GM21576 (cell line): Measurements from ENCODE around the gene OXSR1.
"Not testable (repeated sequence)": the region's sequence is repeated elsewhere in the genome, so short reads cannot be mapped to it uniquely, and the experiment has no call there.

Experiments
- ATAC-seq: cut with Tn5 transposase; IDR thresholded peaks from one replicate; pipeline ENCODE4 v1.9.1; 2021; ENCODE audit warnings: mild to moderate bottlenecking, moderate library complexity; ENCODE audit not compliant: unreplicated experiment

OXSR1 gene

DNA sequence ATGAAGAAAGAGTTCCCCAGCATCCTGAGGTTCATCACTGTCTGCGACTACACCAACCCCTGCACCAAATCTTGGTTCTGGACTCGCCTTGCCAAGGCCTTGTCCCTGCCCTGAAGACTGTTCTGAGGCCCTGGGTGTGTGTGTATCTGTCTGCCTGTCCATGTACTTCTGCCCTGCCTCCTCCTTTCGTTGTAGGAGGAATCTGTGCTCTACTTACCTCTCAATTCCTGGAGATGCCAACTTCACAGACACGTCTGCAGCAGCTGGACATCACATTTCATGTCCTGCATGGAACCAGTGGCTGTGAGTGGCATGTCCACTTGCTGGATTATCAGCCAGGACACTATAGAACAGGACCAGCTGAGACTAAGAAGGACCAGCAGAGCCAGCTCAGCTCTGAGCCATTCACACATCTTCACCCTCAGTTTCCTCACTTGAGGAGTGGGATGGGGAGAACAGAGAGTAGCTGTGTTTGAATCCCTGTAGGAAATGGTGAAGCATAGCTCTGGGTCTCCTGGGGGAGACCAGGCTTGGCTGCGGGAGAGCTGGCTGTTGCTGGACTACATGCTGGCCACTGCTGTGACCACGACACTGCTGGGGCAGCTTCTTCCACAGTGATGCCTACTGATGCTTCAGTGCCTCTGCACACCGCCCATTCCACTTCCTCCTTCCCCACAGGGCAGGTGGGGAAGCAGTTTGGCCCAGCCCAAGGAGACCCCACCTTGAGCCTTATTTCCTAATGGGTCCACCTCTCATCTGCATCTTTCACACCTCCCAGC lies 24.0 kb upstream of the OXSR1 start:
- ATAC-seq: no peak

DNA sequence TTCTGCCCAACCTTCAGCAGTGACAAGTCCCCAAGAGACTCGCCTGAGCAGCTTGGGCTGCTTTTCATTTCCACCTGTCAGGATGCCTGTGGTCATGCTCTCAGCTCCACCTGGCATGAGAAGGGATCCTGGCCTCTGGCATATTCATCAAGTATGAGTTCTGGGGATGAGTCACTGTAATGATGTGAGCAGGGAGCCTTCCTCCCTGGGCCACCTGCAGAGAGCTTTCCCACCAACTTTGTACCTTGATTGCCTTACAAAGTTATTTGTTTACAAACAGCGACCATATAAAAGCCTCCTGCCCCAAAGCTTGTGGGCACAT lies 23.4 kb upstream of the OXSR1 start:
- ATAC-seq: no peak

DNA sequence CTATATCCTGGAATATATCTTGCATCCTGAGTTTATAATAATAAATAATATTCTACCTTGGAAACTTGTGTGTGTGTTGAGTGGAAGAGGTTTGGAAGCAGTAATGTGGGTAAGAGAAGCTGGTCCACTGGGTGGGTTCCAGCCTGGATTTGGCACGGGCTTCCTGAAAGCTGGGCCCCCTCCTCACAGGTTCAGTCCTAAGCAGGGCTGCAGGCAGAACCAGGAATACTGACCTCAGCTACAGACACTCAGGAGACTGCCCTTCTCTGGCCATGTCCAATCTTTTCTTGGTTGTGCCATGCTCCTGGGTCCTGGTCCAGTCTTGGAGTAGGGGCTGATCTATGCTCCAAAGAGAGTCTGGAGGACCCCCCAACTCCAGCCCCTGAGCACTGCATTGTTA lies 22.4 kb upstream of the OXSR1 start:
- ATAC-seq: no peak

DNA sequence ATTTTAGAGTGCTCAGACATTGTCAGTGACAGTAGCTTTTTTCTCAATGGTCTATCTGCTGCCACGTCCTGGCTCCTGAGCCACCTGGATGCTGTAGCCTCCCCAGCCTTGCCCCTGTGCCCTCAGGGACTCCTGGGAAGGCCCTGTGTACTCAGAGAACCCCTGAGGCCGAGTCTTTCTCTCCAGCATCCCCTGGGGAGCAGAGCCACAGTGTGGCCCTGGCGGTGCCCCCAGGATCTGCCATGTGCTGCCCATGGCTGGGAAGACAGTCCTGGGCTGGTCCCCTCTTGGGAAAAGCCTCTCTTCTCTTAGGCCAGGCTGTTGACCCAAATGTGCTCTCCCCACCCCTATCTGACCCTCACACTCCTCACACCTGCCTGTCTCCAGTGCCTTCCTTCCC lies 21.8 kb upstream of the OXSR1 start:
- ATAC-seq: no peak

DNA sequence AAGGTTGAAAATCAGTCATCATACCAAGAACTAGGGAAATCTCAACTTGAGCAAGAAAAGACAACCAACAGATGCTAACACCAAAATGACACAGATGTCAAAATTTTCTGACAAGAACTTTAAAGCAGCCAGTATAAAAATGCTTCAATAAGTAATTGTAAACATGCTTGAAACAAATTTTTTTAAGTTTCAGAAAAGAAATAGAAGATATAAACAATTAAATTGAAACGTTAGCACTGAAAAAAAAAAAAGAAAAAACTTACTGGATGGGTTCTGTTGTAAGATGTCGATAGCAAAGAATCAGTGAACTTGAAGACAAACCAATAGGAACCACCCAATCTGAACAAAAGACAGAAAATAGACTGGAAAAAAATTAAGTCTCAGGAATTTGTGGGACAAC lies 18.8 kb upstream of the OXSR1 start:
- no peak for ATAC-seq

DNA sequence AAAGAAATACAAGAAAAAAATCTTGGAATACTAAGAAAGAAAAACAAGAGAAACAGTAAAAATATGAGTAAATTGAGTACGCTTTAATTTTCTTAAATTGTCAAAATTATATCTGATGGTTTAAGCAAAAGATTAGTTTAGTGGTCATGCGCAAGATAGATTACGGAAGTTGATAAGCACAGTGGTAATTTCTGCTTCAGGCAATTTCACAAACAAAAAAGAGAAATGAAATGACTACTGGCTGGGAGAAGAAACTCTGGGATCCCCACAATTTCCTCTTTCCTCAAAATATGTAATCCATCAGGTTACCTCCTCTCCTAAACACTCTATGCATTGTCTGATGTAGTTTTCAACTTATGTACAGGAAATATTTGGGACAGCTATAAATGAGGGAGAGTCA lies 17.9 kb upstream of the OXSR1 start:
- no peak for ATAC-seq

DNA sequence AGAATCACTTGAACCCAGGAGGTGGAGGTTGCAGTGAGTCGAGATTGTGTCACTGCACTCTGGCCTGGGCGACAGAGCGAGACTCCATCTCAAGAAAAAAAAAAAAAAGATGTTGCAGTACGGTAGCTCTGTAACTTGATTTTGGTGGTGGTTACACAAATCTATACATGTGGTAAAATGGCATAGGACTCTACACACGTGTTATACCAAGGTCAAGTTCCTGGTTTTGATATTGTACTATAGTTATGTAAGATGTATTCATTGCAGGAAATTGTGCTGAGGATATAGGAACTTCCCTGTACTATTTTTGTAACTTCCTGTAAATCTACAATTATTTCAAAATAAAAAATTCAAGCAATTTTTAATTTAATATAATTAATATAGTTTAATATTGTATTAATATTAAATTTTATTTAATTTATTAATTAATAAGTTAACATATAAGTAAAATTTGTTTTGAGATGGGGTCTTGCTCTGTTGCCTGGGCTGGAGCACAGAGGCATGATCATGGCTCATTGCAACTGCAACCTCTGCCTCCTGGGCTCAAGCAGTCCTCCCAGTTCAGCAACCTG lies 16.9 kb upstream of the OXSR1 start:
- ATAC-seq: no peak

DNA sequence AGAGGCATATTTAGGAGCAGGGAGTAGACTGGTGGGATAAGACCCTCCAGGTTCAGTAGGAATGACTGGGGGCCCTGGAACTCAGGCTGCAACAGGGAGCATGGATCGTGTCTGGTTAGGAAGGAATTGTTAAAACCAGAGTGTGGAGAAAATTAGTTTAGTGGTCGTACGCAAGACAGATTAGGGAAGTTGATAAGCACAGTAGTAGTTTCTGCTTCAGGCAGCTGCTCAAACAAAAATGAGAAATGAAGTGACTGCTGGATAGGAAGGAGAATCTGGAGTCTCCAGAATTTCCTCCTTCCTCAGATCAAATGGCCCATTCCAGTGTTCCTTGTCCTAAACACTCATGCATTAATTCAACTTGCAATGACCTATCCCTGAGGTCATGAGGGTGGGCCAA lies 15.6 kb upstream of the OXSR1 start:
- ATAC-seq: no peak

DNA sequence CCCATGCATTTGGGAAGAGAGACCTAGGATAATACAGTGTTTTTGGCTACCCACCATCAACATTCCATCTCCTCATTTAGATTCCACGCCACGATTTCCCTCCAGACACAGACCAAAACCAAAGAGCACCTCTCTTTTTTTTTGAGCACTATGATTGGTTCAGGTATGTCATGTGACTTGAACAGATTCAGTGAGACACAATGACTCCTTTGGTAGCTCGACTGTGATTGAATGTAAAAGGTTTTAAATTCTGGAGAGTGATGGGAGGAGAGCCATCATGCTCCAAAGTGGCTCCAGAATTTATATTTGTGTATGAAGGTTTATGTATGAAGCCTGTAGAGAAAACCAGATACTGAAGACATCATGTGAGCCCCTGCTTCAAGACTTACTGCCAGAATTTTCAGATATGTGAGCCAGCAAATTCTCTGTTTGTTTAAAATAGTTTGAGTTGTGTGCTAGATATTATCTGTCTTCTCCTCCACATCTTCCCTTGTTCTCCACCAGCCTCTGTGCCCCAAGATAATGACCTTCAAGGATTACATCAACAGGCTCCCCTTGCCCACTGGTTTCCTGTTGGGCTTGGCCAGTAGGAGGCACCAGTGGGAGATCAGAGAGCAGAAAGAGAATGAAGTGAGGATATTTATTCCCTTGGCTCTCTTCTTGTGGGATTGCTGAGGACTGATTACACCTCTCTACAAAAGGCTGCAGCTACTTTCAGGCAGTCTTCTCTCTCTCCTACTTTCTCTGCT lies 14.4 kb upstream of the OXSR1 start:
- ATAC-seq: no peak

DNA sequence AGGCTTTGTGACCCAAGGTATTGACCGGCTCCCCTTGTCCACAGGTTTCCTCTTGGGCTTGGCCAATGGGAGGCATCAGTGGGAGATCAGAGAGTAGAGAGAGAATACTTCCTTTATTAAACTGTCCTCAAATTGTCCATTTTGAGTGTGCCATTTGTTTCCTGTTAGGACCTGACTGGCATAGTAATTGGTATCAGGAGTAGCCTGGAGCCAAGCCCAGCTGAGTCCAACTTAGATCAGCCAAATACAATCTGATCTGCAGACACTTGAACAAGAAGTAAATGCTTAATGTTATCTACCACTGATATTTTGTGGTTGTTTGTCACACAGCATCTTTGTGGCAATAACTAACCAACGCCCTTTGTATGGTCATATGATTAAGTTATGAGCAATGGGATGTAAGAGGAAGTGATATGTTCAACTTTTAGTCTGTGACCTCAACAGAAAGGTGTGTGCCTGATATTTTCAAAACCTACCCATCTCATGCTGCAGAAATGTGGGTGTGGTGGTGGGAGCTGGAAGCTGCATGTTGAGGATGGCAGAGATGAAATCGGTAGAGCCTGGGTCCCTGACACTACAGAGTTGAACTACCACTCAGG lies 13.6 kb upstream of the OXSR1 start:
- ATAC-seq: no peak

DNA sequence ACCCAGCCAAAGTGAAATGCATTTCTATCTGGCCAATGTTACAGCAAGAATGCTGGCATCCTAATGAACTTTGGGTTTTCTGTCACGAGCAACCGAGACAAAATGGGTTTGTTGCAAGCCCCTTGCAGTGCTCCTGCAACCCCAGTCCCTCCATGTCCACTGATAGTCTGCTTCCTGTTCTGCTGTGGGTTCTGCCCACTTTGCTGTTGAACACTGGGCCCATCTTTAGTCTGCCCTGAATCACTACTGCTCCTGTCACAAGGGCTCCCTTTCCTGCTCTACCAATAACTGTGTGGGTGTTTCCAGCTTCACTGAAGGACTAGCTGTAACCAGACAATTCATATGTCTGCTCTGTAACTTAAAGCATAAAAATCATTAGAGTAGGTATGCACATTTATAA lies 12.7 kb upstream of the OXSR1 start:
- no peak for ATAC-seq

DNA sequence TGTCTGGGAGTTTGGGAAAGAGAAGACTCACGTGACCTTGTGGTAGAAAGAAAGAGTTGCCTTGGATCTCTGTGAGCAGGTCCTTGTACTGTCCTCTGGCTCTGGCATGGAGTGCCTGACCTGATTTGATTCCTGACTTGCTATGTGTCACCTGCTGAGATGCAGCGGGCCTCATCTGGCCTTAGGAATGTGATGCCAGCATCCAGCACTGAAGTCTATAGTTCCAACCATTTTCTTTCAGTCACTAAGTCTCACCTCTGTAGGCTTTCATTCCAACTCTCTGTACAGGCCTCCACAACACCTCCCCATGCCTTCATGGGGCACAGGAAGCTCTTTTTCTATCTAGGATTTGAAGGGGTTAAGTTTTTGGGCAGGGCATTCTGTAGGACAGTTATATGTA lies 12.1 kb upstream of the OXSR1 start:
- ATAC-seq: no peak

DNA sequence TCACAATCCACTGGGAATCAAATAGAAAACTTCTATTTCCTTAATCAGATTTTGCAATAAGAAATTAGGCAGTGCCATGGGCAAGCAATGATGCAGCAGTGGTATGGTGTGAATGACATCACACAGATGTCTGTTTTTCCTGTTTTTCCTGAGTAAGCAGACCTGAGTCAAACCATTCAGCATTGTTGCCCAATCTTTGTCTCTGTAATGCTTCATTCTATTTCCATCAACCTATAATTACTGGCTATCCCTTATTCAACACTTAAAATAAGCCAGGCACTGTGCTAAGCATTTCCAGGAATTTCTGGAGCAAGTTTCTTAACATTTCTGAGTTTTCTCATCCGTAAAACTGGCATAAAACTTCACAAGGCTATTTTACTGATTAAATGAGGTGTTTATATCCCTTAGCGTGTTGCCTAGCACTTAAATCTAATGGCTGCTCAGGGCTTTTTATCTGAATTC lies 11.3 kb upstream of the OXSR1 start:
- no peak for ATAC-seq

DNA sequence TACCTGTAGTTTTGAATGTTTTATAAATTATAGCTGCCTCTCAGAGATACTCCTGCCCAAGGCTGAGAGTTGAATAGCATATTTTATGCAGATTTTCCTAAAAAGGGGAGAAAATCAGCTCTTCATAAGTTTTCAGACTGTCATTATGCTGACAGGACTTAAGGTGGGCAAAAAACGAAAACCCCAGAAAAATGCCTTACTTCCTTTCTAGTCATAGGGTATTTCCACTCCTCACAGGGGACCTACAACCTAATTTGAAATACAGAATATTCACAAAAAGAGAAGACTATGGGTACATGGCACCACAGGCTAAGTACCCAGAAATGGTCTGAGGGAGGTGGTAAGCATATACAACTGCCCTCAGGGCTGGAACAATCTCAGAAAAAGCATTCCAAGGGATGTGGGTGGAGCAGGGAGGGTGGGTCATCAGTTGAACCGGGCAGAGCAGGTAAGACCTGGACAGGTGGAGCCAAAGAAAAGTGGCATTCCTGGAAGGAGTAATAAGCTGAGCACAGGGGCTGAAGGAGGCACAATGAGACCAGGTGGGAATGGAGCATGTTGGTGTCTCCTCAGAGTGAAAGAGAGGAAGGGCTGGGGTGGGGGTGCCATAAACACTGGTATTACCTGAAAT lies 10.6 kb upstream of the OXSR1 start:
- ATAC-seq: no peak

DNA sequence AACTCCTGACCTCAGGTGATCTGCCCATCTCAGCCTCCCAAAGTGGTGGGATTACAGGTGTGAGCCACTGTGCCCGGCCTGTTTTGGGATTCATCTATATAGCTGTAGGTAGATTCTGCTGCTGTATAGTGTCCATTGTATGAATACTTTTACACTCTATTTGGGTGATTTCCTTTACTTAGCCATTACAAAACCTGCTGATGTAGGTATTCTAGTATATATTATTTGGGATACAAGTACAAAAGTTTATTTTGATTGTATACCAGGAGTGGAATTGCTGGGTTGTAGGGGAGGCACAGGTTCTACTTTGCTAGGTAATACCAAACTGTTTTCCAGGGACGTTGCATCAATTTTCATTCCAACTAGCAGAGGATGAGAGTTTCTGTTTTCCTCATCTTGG lies 9.5 kb upstream of the OXSR1 start:
- ATAC-seq: no peak

DNA sequence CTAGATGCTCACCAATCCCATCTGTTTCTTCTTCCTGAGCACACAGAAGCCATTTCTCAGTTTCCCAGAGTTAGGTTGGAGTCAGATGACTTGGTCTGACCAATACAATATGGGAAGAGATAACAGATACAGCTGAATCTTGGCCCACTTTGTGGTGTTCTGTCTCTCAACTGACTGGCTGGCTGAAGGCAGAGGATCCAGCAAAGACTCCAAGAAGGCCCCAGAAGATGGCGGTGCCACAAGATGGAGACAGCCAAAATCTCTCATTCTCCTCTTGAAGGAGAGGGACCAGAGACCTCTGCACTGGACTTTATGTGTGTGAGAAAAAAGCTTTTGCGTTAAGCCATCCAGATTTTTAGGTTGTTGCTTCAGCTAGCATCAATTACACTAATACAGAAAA lies 8.2 kb upstream of the OXSR1 start:
- no peak for ATAC-seq

DNA sequence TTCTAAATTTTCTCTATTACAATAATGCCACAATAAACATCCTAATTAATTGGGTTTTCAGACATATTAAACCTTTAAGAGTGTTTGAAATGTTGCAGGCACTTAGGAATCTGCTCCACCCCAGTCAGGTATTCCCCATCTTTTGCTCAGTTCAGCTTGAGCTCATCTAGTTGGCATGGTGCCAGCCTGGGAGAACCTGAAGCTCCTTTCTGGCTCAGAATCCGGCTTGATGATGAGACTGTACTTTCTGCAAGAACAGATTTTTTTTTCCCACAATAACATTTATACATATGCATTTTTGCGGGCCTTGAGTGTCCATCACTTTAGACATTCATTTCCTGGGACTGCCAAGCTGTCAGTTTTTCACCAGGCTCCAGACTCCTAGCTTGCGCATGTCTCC lies 7.7 kb upstream of the OXSR1 start:
- no peak for ATAC-seq

DNA sequence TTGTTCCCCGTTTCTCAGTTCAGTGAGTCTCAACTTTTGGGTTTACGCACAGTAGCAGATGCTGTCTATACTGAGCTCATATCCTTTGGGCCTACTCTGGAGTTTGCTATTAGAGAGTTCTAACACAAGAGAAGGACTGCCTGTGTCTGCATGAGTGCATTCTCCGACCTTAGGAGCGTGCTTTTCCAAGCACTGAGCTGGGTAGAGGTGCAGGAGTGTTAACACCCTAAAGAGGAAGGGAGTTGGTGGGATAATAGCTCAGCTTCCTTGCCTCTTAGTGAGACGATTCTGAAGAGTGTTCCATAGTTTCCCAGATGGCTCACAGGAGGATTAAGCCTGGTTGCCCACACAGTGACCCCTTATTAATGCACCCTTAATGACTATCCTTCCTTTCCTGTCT lies 6.9 kb upstream of the OXSR1 start:
- no peak for ATAC-seq

DNA sequence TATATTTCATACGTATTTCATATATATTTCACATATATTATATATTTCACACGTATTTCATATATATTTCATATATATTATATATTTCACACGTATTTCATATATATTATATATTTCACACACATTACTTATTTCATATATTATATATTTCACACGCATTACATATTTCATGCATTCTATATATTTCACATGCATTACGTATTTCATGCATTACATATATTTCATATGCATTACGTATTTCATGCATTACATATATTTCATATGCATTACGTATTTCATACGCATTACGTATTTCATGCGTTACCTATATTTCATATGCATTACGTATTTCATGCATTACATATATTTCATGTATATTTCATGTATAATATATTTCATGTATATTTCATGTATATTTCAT lies 4.6 kb upstream of the OXSR1 start:
- not testable (repeated sequence) for ATAC-seq

DNA sequence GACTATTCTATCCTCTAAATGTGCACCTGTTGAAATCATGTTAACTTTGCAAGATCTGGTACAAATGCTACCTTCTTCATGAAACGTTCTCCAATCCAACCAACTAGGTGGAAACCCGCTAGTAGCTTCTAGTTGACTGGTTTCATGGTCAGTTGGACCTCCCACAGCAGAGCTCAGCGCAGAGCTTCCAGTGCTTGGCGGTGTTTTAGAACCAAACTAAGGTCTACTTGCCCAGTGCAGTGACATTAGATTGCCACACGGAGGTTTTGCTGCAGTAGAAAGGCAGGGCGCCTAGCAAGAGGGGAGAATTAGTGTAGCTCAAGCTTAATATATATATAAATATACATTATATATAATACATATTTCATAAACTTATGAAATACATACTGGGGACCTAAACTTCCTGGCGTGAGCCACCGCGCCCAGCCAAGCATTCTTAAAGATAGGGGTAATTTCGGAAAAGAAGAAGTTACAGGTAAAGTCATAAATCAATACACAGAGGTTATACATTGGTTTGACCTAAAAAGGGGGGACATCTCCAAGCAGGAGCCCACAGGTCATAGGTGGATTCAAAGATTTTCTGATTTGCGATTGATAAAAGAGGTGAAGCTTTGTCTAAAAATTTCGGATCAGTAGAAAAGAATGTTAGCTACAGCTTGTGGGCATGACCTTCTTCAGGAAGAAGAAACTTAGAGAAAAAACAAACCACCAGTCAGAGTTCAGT lies 2.1 kb upstream of the OXSR1 start:
- no peak for ATAC-seq
